ENCODE data around the gene PSMG4. TPM values are rescaled to one million over a fixed set of nuclear protein-coding genes. Genes with fewer than 3 reads are reported as not detected.

The PSMG4 gene
- polyA plus RNA-seq, 6 donors from 2014 or later, result 37.9 to 63.0 (median 51.5) TPM

DNA sequence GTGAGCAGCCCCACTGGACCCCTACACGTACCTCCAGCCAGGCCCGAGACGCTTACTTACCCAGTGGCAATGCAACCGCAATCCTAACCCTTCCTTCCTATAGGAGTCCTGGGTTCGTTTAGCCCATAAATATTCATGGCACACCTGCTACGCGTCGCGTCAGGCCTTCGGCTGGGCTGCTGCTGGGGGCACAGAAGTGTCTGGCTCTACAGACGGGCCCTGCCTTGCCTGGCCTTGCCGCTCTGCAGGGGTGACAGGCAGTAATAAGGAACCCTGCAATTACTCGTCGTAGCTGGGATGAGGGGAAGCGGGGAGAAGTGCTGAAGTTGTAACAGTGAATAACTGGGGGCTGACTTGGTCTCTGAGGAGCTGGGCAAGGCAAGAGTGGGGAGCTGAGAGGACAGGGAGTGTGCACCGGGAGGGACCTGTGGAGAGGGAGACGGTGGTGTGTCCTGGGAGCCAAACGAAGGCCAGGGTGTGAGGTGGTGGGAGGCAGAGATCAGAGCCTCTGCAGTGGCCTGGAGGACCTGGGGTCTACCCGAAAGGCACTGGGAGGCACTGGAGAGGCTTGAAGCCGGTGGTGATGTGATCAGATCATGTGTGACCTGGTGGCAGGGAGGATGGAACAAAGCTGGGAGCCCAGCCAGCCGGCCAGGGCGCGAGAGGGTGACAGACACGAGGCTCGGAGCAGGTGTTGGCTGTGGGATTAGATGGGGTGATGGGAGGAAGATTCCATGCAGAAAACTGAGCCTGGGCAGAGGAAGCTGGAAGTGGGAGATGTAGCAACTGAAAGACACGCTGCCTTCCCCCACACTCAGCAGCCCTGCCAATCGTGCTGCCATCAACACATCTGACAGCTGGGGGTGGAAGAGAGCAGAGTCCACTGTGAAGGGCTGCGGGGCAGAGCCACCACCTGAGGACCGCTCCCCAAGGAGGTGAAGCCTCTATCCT lies 36.4 kb downstream of the PSMG4 start:
- ATAC-seq (ENCODE audit: low read depth in 2 of 2) (no peak), DNase-seq (no peak)
- Mint-ChIP-seq H3K27ac (peak overlapping the region in 1 of 6 donors; percentile 89), H3K4me1 (peaks cover 0 to 5% (median 0%) of the 10 kb centered on the region in 3 donors), H3K36me3 (no peaks in the 10 kb centered on the region), H3K4me3 (peak overlapping the region in 1 of 8 donors; percentile 6), H3K9me3 (no peaks in the 10 kb centered on the region), H3K27me3 (peaks cover 0 to 26% (median 14%) of the 10 kb centered on the region in 3 donors)

DNA sequence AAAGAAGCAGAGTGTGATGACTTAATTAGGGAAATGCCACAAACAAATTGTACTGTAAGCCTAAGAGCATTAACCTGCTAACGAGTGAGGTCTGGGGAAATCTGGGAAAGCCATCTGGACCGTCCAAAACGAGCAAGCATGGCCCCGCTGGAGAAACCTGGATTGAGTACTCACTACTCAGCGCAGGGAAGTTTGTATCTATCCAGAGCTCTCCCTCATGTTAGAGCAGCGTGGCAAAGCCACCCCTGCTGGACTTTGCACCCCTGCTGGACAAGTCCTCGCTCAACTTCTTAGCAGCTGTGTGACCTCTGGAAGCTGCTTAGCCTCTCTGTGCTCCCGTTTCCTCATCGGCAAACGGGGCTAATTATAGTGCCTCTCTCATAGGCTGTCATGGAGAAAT lies 37.3 kb downstream of the PSMG4 start:
- DNase-seq (no peak), ATAC-seq (ENCODE audit: low read depth in 2 of 2) (no peak)
- Mint-ChIP-seq H3K27me3 (peaks cover 0 to 26% (median 14%) of the 10 kb centered on the region in 3 donors), H3K36me3 (no peaks in the 10 kb centered on the region), H3K27ac (no peak overlapping the region), H3K4me3 (no peak overlapping the region), H3K4me1 (no peaks in the 10 kb centered on the region), H3K9me3 (no peaks in the 10 kb centered on the region)

DNA sequence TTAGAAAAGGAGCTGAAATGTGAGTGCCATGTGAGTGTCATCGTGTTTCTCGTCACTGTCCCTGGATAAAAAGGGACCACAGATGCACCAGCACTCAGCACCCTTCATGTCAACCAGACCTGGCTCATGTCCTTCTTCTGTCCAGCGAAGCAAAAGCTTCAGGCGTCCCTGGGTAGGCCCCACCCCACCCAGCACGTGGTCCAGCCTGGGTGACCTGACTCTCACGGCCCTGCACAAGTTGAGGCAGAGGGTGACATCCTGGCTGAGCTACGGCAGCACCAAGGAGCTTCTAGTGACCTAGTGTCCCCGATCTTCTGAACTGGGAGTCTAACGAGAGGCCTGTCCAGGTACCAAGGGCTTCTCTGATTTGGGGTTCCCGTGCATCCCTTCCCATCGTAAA lies 37.8 kb downstream of the PSMG4 start:
- ATAC-seq (ENCODE audit: low read depth in 2 of 2), result no peak
- Mint-ChIP-seq H3K4me1 (no peaks in the 10 kb centered on the region), H3K9me3 (peaks cover 0 to under 1% (median 0%) of the 10 kb centered on the region in 7 donors), H3K27ac (no peak overlapping the region), H3K36me3 (no peaks in the 10 kb centered on the region), H3K27me3 (peaks cover 0 to 26% (median 14%) of the 10 kb centered on the region in 3 donors), H3K4me3 (no peak overlapping the region)
- DNase-seq, result no peak

DNA sequence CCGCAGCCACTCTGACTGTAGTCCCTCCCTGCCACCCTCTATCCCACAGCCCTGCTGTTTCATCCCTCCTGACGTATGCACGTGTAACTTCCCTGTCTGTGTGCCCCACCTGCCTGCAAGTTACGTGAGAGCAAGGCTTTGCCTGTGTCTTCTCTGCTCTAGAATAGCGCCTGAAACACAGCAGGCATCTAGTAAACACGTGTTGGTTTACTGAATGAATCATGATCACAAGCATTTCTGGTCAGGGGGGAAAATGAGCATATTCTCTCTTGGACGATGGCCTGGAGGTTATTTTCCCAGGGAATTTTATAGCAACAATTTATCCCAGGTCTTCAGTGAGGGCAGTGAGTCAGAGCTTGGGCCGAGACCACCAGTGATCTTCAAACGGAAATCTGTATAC lies 38.3 kb downstream of the PSMG4 start:
- H3K36me3 Mint-ChIP-seq, result peaks cover 0 to 4% of the 10 kb centered on the region in 2 donors
- no peak overlapping the region for H3K4me3 Mint-ChIP-seq
- H3K27ac Mint-ChIP-seq, result no peak overlapping the region
- no peaks in the 10 kb centered on the region for H3K4me1 Mint-ChIP-seq
- H3K9me3 Mint-ChIP-seq, result peaks cover 0 to 5% (median 0%) of the 10 kb centered on the region in 7 donors
- H3K27me3 Mint-ChIP-seq, result peaks cover 2 to 30% (median 15%) of the 10 kb centered on the region in 3 donors
- DNase-seq (no peak), ATAC-seq (ENCODE audit: low read depth in 2 of 2) (no peak)

DNA sequence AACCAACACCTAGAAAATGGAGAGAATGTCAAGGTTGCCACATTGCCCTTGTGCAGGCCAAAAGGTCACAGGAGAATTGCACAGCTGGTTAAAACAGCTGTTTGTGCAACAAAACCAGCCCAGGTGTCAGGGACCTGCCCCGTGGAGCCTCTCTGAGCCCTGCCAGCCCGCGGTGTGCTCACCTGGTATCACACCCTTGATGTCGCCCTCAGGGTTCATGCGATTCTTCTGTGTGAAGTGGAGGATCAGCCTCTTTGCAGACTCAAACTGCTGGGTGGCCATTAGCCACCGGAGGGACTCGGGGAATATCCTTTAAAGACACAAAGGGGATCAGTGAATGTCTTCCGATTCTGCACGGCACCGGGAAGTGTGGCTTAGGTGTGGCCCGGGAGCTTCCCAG lies 39.2 kb downstream of the PSMG4 start:
- Mint-ChIP-seq H3K27ac (no peak overlapping the region), H3K4me3 (no peak overlapping the region), H3K9me3 (peaks cover 0 to 14% (median 6%) of the 10 kb centered on the region in 7 donors), H3K36me3 (peaks cover 0 to 7% of the 10 kb centered on the region in 2 donors), H3K27me3 (peaks cover 5 to 33% (median 24%) of the 10 kb centered on the region in 3 donors), H3K4me1 (no peaks in the 10 kb centered on the region)
- ATAC-seq (ENCODE audit: low read depth in 2 of 2) (no peak), DNase-seq (no peak)

DNA sequence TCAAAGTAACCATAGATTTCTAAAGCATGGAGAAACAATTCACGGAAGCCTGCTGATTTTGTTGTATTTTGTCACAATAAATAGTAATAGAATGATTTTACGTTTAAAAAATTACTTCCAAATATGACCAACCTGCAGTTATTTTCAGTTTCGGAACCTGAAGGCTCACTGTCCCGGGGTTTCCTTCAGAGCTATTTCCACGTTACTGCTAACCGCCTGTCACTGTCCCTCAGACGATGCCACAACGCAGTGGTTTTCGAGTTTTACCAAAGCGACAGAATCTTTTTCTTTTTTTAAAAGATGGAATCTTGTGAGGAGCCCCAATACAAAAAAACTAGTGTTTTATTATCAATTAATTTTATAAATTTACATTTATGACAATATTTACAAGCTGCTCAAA lies 40.5 kb downstream of the PSMG4 start:
- Mint-ChIP-seq H3K4me1 (no peaks in the 10 kb centered on the region), H3K27me3 (peaks cover 10 to 43% (median 33%) of the 10 kb centered on the region in 3 donors), H3K4me3 (no peak overlapping the region), H3K27ac (no peak overlapping the region), H3K9me3 (peaks cover 0 to 23% (median 10%) of the 10 kb centered on the region in 7 donors), H3K36me3 (peaks cover 6 to 7% of the 10 kb centered on the region in 2 donors)
- DNase-seq (no peak), ATAC-seq (ENCODE audit: low read depth in 2 of 2) (no peak)

DNA sequence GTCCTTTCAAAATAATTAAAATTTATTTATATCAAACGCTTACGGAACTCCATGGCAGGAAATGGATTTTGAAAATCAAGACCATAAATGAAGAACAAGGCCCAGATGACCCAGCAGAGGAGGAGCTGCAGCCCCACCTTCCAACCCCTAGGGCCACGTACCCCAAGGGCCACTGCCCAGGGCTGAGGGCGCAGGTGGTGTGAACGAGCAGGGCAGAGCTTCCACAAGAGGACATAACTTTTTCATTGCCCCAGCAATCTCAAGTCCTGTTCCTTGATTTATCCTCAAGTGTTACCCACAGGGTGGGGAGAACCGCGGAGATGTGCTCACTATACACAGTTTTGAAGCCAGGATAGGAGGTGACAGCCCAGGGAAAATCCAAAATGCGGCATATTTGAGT lies 42.8 kb downstream of the PSMG4 start:
- peaks cover 6 to 7% of the 10 kb centered on the region in 2 donors for H3K36me3 Mint-ChIP-seq
- H3K4me3 Mint-ChIP-seq, result no peak overlapping the region
- peaks cover 14 to 47% (median 25%) of the 10 kb centered on the region in 3 donors for H3K27me3 Mint-ChIP-seq
- no peaks in the 10 kb centered on the region for H3K4me1 Mint-ChIP-seq
- ATAC-seq (ENCODE audit: low read depth in 2 of 2) (no peak), DNase-seq (no peak)
- H3K27ac Mint-ChIP-seq, result no peak overlapping the region
- peaks cover 3 to 28% (median 10%) of the 10 kb centered on the region in 7 donors for H3K9me3 Mint-ChIP-seq

DNA sequence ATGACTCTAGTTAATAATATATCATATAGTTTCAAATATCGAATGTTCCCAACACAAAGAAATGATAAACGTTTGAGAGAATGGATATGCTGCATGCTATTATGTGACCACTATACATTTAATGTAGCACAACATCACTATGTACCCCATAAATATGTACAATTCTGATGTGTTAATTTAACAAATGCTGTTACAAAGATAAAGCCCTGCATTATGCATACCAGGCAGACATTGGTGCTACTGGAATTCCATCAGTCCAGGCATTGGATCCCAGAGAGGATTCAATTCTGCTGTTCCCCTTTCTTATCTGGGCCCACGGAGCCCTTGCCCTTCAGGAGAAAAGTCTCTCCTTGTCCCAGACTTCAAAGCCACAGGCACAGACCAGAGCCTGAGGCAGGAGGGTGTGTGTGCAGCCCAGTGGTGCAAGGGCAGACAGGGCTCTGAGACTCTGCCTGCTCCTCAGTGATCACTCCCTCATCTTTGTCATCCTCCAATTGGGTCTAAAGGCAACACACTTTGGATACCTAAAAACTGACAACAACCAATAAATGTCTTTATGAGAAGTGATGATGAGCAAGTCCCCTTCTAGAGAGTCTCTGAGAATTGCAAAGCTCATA lies 45.2 kb downstream of the PSMG4 start:
- peaks cover 3 to 28% (median 10%) of the 10 kb centered on the region in 7 donors for H3K9me3 Mint-ChIP-seq
- no peaks in the 10 kb centered on the region for H3K4me1 Mint-ChIP-seq
- H3K36me3 Mint-ChIP-seq, result peaks cover 6 to 7% of the 10 kb centered on the region in 2 donors
- H3K27me3 Mint-ChIP-seq, result peaks cover 14 to 31% (median 19%) of the 10 kb centered on the region in 3 donors
- no peak for DNase-seq
- no peak for ATAC-seq (ENCODE audit: low read depth in 2 of 2)
- H3K4me3 Mint-ChIP-seq, result no peak overlapping the region
- H3K27ac Mint-ChIP-seq, result no peak overlapping the region

DNA sequence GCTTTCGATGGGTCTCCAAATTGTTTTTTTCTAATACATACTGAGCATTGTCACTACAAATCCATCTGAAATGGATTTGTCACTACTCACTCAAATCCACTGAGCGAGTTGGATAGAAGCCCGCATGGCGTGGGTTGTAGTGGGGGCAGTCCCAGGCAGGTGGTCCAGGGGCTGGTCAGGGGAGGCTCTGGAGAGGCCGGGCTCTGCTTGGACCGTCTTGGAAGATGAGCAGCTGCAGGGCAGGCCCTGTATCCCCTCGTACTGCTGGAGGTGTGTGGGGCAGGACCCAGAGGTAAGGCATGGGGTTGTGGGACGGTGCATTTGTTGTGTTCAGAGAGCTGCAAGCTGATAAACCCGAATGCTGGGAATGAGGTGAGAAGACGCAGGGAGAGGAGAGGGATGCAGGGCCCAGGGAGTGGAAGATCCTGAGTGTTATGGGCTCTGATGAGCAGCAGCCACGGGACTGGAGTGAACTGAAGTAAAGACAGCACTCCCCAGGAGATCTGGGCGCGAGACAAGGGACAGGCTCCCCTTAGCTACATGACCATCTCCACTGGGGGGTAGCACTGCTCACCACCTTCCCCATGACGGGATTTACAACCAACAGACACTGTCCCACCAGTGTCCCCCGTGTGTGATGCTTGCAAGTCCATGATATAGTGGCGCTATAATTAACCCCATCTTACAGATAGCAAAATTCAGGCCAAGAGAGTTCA lies 45.9 kb downstream of the PSMG4 start:
- ATAC-seq (ENCODE audit: low read depth in 2 of 2) (no peak), DNase-seq (no peak)
- Mint-ChIP-seq H3K36me3 (peaks cover 6 to 7% of the 10 kb centered on the region in 2 donors), H3K4me3 (no peak overlapping the region), H3K27me3 (peaks cover 14 to 31% (median 19%) of the 10 kb centered on the region in 3 donors), H3K27ac (no peak overlapping the region), H3K4me1 (no peaks in the 10 kb centered on the region), H3K9me3 (peaks cover 3 to 28% (median 10%) of the 10 kb centered on the region in 7 donors)

DNA sequence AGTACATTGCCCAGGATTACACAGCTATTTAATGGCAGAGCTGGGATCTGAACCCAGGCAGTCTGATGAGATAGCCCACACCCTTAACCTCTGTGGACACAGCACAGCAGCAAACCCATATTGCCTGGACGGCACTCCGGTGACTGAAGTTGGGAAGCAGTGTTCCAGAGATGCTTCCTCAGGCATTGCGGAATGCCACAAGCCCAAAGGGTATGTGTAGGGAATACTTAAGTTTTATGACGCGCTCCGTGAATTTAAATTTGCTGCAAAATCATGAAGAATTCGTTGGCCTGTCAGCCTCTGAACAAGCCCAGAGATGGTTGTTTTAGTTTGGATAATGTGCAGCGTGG lies 46.4 kb downstream of the PSMG4 start:
- ATAC-seq (ENCODE audit: low read depth in 2 of 2) (no peak), DNase-seq (no peak)
- H3K36me3 Mint-ChIP-seq, result peaks cover 6 to 7% of the 10 kb centered on the region in 2 donors
- no peaks in the 10 kb centered on the region for H3K4me1 Mint-ChIP-seq
- H3K27ac Mint-ChIP-seq, result no peak overlapping the region
- H3K4me3 Mint-ChIP-seq, result no peak overlapping the region
- H3K9me3 Mint-ChIP-seq, result peaks cover 3 to 28% (median 10%) of the 10 kb centered on the region in 7 donors
- peaks cover 14 to 33% (median 19%) of the 10 kb centered on the region in 3 donors for H3K27me3 Mint-ChIP-seq

DNA sequence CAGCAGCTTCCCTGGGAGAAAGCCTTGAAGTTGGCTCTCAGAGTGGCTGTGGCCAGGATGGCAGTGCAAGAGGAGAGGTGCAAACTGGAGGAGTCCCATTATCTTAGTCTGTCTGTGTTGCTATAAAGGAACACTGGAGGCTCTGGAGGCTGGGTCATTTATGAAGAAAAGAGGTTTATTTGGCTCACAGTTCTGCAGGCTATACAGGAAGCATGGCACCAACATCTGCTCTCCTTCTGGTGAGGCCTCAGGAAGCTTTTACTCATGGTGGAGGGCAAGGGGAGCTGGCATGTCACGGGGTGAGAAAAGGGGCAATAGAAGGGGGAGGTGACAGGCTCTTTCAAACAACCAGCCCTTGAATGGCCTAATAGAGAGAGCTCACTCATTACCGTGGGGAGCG lies 47.1 kb downstream of the PSMG4 start:
- DNase-seq (no peak), ATAC-seq (ENCODE audit: low read depth in 2 of 2) (no peak)
- Mint-ChIP-seq H3K36me3 (peaks cover 6 to 7% of the 10 kb centered on the region in 2 donors), H3K4me1 (no peaks in the 10 kb centered on the region), H3K27ac (peak overlapping the region in 1 of 6 donors; percentile 64), H3K27me3 (peaks cover 14 to 39% (median 20%) of the 10 kb centered on the region in 3 donors), H3K4me3 (no peak overlapping the region), H3K9me3 (peaks cover 3 to 28% (median 10%) of the 10 kb centered on the region in 7 donors)

DNA sequence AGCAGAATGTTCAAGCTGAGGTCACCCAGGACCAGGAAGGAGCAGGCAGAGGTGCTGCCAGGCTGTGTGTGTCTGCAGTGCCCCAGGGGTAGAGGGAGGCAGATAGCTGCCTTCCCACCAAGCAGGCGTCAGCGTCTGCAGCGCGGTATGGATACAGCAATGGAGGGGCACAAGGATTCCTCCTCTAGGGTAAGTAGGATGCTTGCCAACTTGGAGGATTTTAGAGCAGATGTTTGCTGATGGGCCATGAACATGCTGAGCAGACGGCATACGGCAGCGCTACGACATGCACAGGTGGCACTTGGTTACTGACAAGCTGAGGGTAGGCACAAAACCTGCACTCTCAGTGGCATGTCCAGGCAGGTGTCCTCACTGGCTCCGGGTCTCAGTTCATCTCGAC lies 48.1 kb downstream of the PSMG4 start:
- H3K27ac Mint-ChIP-seq, result peak overlapping the region in 1 of 6 donors; percentile 13
- DNase-seq (no peak), ATAC-seq (ENCODE audit: low read depth in 2 of 2) (no peak)
- H3K4me1 Mint-ChIP-seq, result no peaks in the 10 kb centered on the region
- peaks cover 4 to 6% of the 10 kb centered on the region in 2 donors for H3K36me3 Mint-ChIP-seq
- H3K4me3 Mint-ChIP-seq, result no peak overlapping the region
- peaks cover 14 to 38% (median 25%) of the 10 kb centered on the region in 3 donors for H3K27me3 Mint-ChIP-seq
- peaks cover 3 to 25% (median 10%) of the 10 kb centered on the region in 7 donors for H3K9me3 Mint-ChIP-seq

DNA sequence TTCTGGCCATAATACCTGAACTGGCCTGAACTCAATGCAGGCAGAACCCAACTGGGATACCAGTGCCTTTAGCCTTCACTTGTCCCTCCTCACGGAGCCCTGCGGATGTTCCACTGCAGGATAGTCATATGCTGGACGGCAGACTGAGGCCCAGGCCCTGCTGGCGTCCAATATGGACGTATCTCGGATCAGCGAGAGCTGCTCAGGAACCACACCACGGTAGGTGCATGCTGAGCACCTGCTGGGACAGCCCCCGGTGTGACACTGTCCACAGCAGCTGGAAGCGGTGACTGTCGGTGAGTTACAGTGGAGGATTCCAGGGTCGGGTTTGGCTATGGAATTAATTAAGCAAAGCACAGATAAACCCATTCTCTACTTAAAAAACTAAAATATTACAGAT lies 48.7 kb downstream of the PSMG4 start:
- H3K27ac Mint-ChIP-seq, result no peak overlapping the region
- no peak for ATAC-seq (ENCODE audit: low read depth in 2 of 2)
- peaks cover 0 to 6% of the 10 kb centered on the region in 2 donors for H3K36me3 Mint-ChIP-seq
- no peak overlapping the region for H3K4me3 Mint-ChIP-seq
- no peak for DNase-seq
- H3K27me3 Mint-ChIP-seq, result peaks cover 8 to 33% (median 22%) of the 10 kb centered on the region in 3 donors
- H3K4me1 Mint-ChIP-seq, result no peaks in the 10 kb centered on the region
- H3K9me3 Mint-ChIP-seq, result peaks cover 3 to 19% (median 9%) of the 10 kb centered on the region in 7 donors

Measured in naive B cell (primary cell).